NCI-H146 (cell line): ENCODE measurements around the gene CHML.

Source experiments
- DNase-seq: peaks from one replicate; lab custom pipeline; 2025; lab: John Stamatoyannopoulos, UW

Gene CHML

GRCh38 chr1:241590719-241591118 is 49.5 kb downstream of the CHML start:
- peak; percentile 46 for DNase-seq
